Peyer's patch (tissue), 4 donors: Measurements from ENCODE around the gene SMYD1.

Experiments used
- POLR2A ChIP-seq, 2 donors: fragments of 450-650 bp; IDR thresholded peaks; one replicate each; pipeline ENCODE4 v1.5.1; 2017; ENCODE audit warnings: antibody characterized with exemption in 2 of 2, mild to moderate bottlenecking in 2 of 2, moderate library complexity in 2 of 2
- TF ChIP-seq, protein P1 (sequence below), 6 experiments: fragments of 450-650 bp in 4 of 6; fragments of 200-600 bp in 2 of 6; sonication (generic) in 1 of 6; IDR thresholded peaks; one replicate each; pipeline ENCODE4 v1.5.1; 2017 to 2019; ENCODE audit warnings: antibody characterized with exemption in 6 of 6, mild to moderate bottlenecking in 3 of 6, moderate library complexity in 1 of 6

DNA sequence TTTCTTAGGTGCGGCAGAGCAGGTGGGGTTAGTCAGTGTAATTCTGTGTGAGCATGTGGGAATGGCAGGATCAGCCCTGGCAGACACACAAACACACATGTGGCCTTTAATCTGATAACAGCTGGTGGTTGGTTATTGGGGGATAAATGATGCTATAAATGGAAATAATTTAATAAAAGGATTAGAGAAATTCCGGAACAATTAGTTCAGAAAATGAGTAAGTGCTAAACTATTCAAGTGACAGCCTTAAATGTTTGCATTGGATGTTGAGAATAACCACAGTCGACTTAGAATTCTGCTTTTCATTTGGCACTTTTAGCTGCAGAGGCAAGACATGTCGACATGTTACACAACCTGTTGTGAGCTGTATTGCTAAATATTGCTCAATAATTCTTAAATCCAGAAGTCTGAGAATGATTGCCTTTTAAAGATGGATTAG is 7.2 kb downstream of the SMYD1 start:
- TF ChIP-seq POLR2A (IDR thresholded peaks at IDR 0.05): no peak
- TF ChIP-seq, protein P1, sequence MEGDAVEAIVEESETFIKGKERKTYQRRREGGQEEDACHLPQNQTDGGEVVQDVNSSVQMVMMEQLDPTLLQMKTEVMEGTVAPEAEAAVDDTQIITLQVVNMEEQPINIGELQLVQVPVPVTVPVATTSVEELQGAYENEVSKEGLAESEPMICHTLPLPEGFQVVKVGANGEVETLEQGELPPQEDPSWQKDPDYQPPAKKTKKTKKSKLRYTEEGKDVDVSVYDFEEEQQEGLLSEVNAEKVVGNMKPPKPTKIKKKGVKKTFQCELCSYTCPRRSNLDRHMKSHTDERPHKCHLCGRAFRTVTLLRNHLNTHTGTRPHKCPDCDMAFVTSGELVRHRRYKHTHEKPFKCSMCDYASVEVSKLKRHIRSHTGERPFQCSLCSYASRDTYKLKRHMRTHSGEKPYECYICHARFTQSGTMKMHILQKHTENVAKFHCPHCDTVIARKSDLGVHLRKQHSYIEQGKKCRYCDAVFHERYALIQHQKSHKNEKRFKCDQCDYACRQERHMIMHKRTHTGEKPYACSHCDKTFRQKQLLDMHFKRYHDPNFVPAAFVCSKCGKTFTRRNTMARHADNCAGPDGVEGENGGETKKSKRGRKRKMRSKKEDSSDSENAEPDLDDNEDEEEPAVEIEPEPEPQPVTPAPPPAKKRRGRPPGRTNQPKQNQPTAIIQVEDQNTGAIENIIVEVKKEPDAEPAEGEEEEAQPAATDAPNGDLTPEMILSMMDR (IDR thresholded peaks at IDR 0.05): no peak
